ENCODE results near the gene EFNA1. TPM values are rescaled to one million over a fixed set of nuclear protein-coding genes. Genes with fewer than 3 reads are reported as not detected.

EFNA1 gene
- total RNA-seq, 2 experiments from 2014 or later, result not detected

DNA sequence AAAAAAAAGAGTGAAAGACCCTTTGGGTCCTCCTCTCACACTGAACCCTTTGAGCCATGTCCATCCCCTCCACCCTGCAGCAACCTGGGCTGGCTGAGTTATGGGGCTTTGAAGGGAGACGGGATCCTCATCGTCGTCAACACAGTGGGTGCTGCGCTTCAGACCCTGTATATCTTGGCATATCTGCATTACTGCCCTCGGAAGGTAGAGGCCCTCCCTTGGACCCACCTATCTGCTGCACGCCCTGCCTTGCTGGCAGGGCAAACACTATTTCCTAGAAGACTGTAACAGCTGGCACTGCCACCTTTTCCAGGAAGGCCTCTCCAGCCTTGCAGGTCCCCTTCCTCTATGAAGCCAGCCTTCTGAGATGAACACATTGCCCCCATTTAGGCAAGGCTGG is 9.1 kb downstream of the EFNA1 start:
- intact Hi-C loops (cut with micrococcal nuclease; ENCODE audit: unreplicated experiment), result no loop called here
- Histone ChIP-seq H3K27ac (ENCODE audit: low read depth, low read length, poor library complexity, severe bottlenecking) (peak overlapping the region; percentile 28), H4K20me1 (ENCODE audit: insufficient read depth, low read length) (no peaks in the 10 kb centered on the region), H3K4me3 (ENCODE audit: low read depth, low read length, poor library complexity, severe bottlenecking) (peak overlapping the region; percentile 81), H3K9me3 (ENCODE audit: low read length) (no peaks in the 10 kb centered on the region), H3K4me1 (ENCODE audit: insufficient read depth, low read length, poor library complexity, severe bottlenecking) (peaks cover 25% of the 10 kb centered on the region), H3K79me2 (ENCODE audit: insufficient read depth, low read depth, low read length) (peaks cover 7% of the 10 kb centered on the region; the same call in 1 of the 2 replicates), H2AFZ (ENCODE audit: low read length) (no peak overlapping the region), H3K9me2 (ENCODE audit: insufficient read depth, low read length) (no peaks in the 10 kb centered on the region), H3K36me3 (ENCODE audit: insufficient read depth, low read length) (peaks cover 13% of the 10 kb centered on the region; the same call in 1 of the 2 replicates), H3K4me2 (ENCODE audit: low read length) (peak overlapping the region; percentile 91)
- peak; percentile 27 for DNase-seq (ENCODE audit: low spot score)
- ChIA-PET POLR2A (interaction anchor here (0.6 to 1.5 kb wide), 3 partner anchors 32 to 1349 kb away, joined by 3 to 6 read pairs (median 5); partner anchors contain the start of gene KRTCAP2), CTCF (ENCODE audit: unreplicated experiment) (interaction anchor here (0.8 kb wide), 1 partner anchor 46 kb away, joined by 3 read pairs; no protein-coding TSS in a partner anchor)
- TF ChIP-seq EZH2phosphoT487 (IDR thresholded peaks at IDR 0.05; ENCODE audit: borderline replicate concordance, low read depth, low read length), result no peak
- TF ChIP-seq, protein P1, sequence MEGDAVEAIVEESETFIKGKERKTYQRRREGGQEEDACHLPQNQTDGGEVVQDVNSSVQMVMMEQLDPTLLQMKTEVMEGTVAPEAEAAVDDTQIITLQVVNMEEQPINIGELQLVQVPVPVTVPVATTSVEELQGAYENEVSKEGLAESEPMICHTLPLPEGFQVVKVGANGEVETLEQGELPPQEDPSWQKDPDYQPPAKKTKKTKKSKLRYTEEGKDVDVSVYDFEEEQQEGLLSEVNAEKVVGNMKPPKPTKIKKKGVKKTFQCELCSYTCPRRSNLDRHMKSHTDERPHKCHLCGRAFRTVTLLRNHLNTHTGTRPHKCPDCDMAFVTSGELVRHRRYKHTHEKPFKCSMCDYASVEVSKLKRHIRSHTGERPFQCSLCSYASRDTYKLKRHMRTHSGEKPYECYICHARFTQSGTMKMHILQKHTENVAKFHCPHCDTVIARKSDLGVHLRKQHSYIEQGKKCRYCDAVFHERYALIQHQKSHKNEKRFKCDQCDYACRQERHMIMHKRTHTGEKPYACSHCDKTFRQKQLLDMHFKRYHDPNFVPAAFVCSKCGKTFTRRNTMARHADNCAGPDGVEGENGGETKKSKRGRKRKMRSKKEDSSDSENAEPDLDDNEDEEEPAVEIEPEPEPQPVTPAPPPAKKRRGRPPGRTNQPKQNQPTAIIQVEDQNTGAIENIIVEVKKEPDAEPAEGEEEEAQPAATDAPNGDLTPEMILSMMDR (conservative IDR thresholded peaks at IDR 0.05; ENCODE audit: low read length), result no peak
- BruUV-seq (replicated peaks), result no TSS peak

DNA sequence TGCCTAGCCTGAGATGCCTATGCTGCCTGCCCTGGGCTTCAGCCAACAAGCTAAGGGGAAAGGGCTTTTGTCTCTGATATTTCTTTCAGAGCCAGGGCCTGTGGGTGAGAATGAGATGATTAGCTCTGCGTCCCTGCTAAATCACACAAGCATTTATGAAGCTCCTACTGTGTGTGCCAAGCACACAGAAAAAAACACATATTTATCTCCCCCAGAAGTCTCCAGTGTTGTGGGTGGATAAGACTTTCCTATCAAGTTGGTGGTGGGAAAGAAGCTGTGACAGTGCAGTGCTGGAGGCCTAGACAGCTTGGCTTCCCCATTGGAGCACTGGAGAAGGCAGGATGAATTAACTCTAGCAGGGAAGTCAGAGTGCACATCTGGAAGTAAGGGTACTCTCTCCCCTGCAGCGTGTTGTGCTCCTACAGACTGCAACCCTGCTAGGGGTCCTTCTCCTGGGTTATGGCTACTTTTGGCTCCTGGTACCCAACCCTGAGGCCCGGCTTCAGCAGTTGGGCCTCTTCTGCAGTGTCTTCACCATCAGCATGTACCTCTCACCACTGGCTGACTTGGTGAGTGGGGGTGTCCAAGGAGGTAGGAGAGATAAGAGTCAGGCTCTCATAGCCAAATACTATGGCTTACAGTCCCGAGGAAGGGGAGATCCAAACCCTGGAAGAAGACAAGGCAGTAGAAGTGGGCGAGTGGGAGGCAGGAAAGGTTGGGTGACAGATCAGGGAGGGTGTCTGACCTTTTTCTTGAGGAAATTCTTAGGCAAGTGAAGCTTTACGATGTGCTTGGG is 9.7 kb downstream of the EFNA1 start:
- POLR2A ChIA-PET, result interaction anchor here (1.5 kb wide), 1 partner anchor 36 kb away, joined by 6 read pairs; the partner anchor contains the start of gene KRTCAP2
- BruUV-seq (replicated peaks), result no TSS peak

More for the DNA sequence above, 9.7 kb downstream of the EFNA1 start:
- Histone ChIP-seq H3K4me1 (ENCODE audit: insufficient read depth, low read length, poor library complexity, severe bottlenecking) (peaks cover 25% of the 10 kb centered on the region), H3K9me2 (ENCODE audit: insufficient read depth, low read length) (no peaks in the 10 kb centered on the region), H3K4me2 (ENCODE audit: low read length) (peak overlapping the region; percentile 91), H3K4me3 (ENCODE audit: low read depth, low read length, poor library complexity, severe bottlenecking) (peak overlapping the region; percentile 81), H3K36me3 (ENCODE audit: insufficient read depth, low read length) (peaks cover 13% of the 10 kb centered on the region; the same call in 1 of the 2 replicates), H3K27ac (ENCODE audit: low read depth, low read length, poor library complexity, severe bottlenecking) (peak overlapping the region; percentile 28), H2AFZ (ENCODE audit: low read length) (no peak overlapping the region), H3K9me3 (ENCODE audit: low read length) (no peaks in the 10 kb centered on the region), H4K20me1 (ENCODE audit: insufficient read depth, low read length) (no peaks in the 10 kb centered on the region), H3K79me2 (ENCODE audit: insufficient read depth, low read depth, low read length) (peaks cover 7% of the 10 kb centered on the region; the same call in 1 of the 2 replicates)
- intact Hi-C loops (cut with micrococcal nuclease; ENCODE audit: unreplicated experiment), result no loop called here
- DNase-seq (ENCODE audit: low spot score), result no peak
- no peak for TF ChIP-seq EZH2phosphoT487 (IDR thresholded peaks at IDR 0.05; ENCODE audit: borderline replicate concordance, low read depth, low read length)
- TF ChIP-seq, protein P1 (conservative IDR thresholded peaks at IDR 0.05; ENCODE audit: low read length), result no peak
- CTCF ChIA-PET (ENCODE audit: unreplicated experiment), result interaction anchor here (0.8 to 1.1 kb wide), 2 partner anchors 35 to 46 kb away, joined by 3 read pairs; no protein-coding TSS in a partner anchor

Data from OCI-LY7 (cell line).